Stomach (tissue), 4 donors: Measurements from ENCODE around the gene SCN8A.

Experiments used
- EP300 ChIP-seq: sonication (generic); formaldehyde crosslinking; IDR thresholded peaks from one replicate; pipeline ENCODE4 v1.6.1; 2017; ENCODE audit warnings: antibody characterized with exemption
- POLR2A ChIP-seq, 4 donors: fragments of 450-650 bp; IDR thresholded peaks; one replicate each; pipeline ENCODE4 v1.6.1; 2016; ENCODE audit warnings: antibody characterized with exemption in 4 of 4, control low read depth in 2 of 4, mild to moderate bottlenecking in 1 of 4, moderate library complexity in 1 of 4
- POLR2AphosphoS5 ChIP-seq, 3 donors: sonication (generic); formaldehyde crosslinking; IDR thresholded peaks; one replicate each; pipeline ENCODE4 v1.6.1; 2016; ENCODE audit warnings: antibody characterized with exemption in 3 of 3
- TF ChIP-seq, protein P1 (sequence below), 7 experiments: fragments of 450-650 bp in 4 of 7; fragments of 200-600 bp in 3 of 7; sonication (generic) in 3 of 7; IDR thresholded peaks; one replicate each; pipeline ENCODE4 v1.5.1; 2016 to 2019; ENCODE audit warnings: antibody characterized with exemption in 7 of 7, control low read depth in 2 of 7, mild to moderate bottlenecking in 1 of 7

GRCh38 chr12:51846911-51847642, 256.0 kb downstream of the SCN8A start:
- TF ChIP-seq, protein P1, sequence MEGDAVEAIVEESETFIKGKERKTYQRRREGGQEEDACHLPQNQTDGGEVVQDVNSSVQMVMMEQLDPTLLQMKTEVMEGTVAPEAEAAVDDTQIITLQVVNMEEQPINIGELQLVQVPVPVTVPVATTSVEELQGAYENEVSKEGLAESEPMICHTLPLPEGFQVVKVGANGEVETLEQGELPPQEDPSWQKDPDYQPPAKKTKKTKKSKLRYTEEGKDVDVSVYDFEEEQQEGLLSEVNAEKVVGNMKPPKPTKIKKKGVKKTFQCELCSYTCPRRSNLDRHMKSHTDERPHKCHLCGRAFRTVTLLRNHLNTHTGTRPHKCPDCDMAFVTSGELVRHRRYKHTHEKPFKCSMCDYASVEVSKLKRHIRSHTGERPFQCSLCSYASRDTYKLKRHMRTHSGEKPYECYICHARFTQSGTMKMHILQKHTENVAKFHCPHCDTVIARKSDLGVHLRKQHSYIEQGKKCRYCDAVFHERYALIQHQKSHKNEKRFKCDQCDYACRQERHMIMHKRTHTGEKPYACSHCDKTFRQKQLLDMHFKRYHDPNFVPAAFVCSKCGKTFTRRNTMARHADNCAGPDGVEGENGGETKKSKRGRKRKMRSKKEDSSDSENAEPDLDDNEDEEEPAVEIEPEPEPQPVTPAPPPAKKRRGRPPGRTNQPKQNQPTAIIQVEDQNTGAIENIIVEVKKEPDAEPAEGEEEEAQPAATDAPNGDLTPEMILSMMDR (IDR thresholded peaks at IDR 0.05) = no peak
- TF ChIP-seq EP300 (no peak), POLR2AphosphoS5 (IDR thresholded peaks at IDR 0.05) (no peak), POLR2A (IDR thresholded peaks at IDR 0.05) (no peak)
